HEK293T (cell line): ENCODE measurements around the gene ALDH16A1.

Source experiments
- ARNT ChIP-seq: fragments of 450-650 bp; IDR thresholded peaks from 2 replicates; pipeline ENCODE4 v1.6.1; 2017; ENCODE audit warnings: mild to moderate bottlenecking
- CTBP1 ChIP-seq: fragments of 450-650 bp; IDR thresholded peaks from 2 replicates; pipeline ENCODE4 v1.6.1; 2016; ENCODE audit warnings: borderline replicate concordance
- ELF4 ChIP-seq: fragments of 450-650 bp; IDR thresholded peaks from 2 replicates; pipeline ENCODE4 v1.6.1; 2017; ENCODE audit warnings: antibody characterized with exemption
- FOXA1 ChIP-seq: fragments of 450-650 bp; IDR thresholded peaks from 2 replicates; pipeline ENCODE4 v1.6.1; 2016; ENCODE audit warnings: mild to moderate bottlenecking
- FOXK2 ChIP-seq: fragments of 450-650 bp; IDR thresholded peaks from 2 replicates; pipeline ENCODE4 v1.6.1; 2016; ENCODE audit warnings: mild to moderate bottlenecking
- FOXM1 ChIP-seq: fragments of 450-650 bp; IDR thresholded peaks from 2 replicates; pipeline ENCODE4 v1.6.1; 2017; ENCODE audit warnings: mild to moderate bottlenecking, borderline replicate concordance
- NFRKB ChIP-seq: fragments of 450-650 bp; IDR thresholded peaks from 2 replicates; pipeline ENCODE4 v1.6.1; 2016; ENCODE audit warnings: mild to moderate bottlenecking, moderate library complexity
- SP1 ChIP-seq: fragments of 450-650 bp; IDR thresholded peaks from 2 replicates; pipeline ENCODE4 v1.6.1; 2017
- SUZ12 ChIP-seq: fragments of 450-650 bp; IDR thresholded peaks from 2 replicates; pipeline ENCODE4 v1.6.1; 2016; ENCODE audit warnings: mild to moderate bottlenecking
- ZNF384 ChIP-seq: fragments of 450-650 bp; IDR thresholded peaks from 2 replicates; pipeline ENCODE4 v1.6.1; 2016

- TF ChIP-seq FOXA1 (no peak), SUZ12 (no peak), SP1 (no peak), ELF4 (no peak), ZNF384 (no peak), CTBP1 (no peak), FOXK2 (no peak), NFRKB (no peak), ARNT (no peak), FOXM1 (no peak)
Measured at GRCh38 chr19:49415102-49415809, 37.8 kb upstream of the ALDH16A1 start.
